Stomach (tissue), 4 donors: ENCODE data around the gene PLXNB1.

ENCODE experiments used
- POLR2A ChIP-seq, 4 donors: fragments of 450-650 bp; IDR thresholded peaks; one replicate each; pipeline ENCODE4 v1.6.1; 2016; ENCODE audit warnings: antibody characterized with exemption in 4 of 4, control low read depth in 2 of 4, mild to moderate bottlenecking in 1 of 4, moderate library complexity in 1 of 4
- TF ChIP-seq, protein P1 (sequence below), 7 experiments: fragments of 450-650 bp in 4 of 7; fragments of 200-600 bp in 3 of 7; sonication (generic) in 3 of 7; IDR thresholded peaks; one replicate each; pipeline ENCODE4 v1.5.1; 2016 to 2019; ENCODE audit warnings: antibody characterized with exemption in 7 of 7, control low read depth in 2 of 7, mild to moderate bottlenecking in 1 of 7

DNA sequence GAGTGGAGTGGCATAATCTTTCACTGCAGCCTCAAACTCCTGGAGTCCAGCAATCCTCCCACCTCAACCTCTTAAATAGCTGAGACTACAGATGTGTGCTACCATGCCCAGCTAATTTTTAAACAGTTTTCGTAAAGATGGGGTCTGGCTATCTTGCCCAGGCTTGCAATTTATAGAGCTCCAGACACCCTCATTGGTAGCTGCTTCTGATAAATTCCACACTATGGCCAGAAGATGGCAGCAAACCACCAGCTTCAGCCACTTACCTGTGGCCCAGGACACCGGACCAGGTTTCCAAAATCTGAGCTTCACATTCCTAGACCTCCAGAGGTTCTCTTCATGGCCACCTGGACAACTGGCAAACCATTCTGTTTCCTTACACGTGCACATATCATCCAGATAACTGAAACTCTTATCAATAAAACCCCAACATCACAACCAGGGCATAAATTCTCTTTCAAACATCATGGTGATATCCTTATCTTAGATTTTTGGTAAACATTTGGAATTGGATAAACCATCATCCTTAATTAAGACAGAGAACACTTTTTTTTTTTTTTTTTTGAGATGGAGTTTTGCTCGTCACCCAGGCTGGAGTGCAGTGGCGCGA is 29.0 kb downstream of the PLXNB1 start:
- TF ChIP-seq, protein P1, sequence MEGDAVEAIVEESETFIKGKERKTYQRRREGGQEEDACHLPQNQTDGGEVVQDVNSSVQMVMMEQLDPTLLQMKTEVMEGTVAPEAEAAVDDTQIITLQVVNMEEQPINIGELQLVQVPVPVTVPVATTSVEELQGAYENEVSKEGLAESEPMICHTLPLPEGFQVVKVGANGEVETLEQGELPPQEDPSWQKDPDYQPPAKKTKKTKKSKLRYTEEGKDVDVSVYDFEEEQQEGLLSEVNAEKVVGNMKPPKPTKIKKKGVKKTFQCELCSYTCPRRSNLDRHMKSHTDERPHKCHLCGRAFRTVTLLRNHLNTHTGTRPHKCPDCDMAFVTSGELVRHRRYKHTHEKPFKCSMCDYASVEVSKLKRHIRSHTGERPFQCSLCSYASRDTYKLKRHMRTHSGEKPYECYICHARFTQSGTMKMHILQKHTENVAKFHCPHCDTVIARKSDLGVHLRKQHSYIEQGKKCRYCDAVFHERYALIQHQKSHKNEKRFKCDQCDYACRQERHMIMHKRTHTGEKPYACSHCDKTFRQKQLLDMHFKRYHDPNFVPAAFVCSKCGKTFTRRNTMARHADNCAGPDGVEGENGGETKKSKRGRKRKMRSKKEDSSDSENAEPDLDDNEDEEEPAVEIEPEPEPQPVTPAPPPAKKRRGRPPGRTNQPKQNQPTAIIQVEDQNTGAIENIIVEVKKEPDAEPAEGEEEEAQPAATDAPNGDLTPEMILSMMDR (IDR thresholded peaks at IDR 0.05) = peak in 5 of 7 experiments; percentile 64 to 91 (median 79)
- no peak for TF ChIP-seq POLR2A (IDR thresholded peaks at IDR 0.05)
